Caki2 (cell line): ENCODE measurements around the gene CNPPD1. TPM values are rescaled to one million over a fixed set of nuclear protein-coding genes. Genes with fewer than 3 reads are reported as not detected.

ENCODE experiments used
- DNase-seq: peaks from one replicate; pipeline ENCODE4 v3.0.0-alpha.2; 2015; ENCODE audit warnings: low read depth
- in situ Hi-C: cut with HindIII; loops from 2 replicates; pipeline ENCODE4 v1.10.0; 2016; ENCODE audit warnings: low sequenced_read_pairs, low pct_unique_long_range_greater_than_20kb, mixed read lengths
- total RNA-seq: library from RNA; depleted of rRNA; stranded (reverse); fragments of >200 nt; shearing (Covaris generic); gene quantifications from 2 replicates; pipeline ENCODE4 v1.2.3, GENCODE V29; 2014; ENCODE audit warnings: low replicate concordance

Gene CNPPD1
- total RNA-seq, 1 experiment from 2014 or later: 28.9 TPM

- DNase-seq: no peak
- in situ Hi-C loops: no loop called here
These were observed 7.4 kb upstream of the CNPPD1 start for GRCh38 chr2:219184121-219184520.

GRCh38 chr2:219183151-219183772 lies 6.5 kb upstream of the CNPPD1 start:
- in situ Hi-C loops: no loop called here
- no peak for DNase-seq

GRCh38 chr2:219182331-219183150 lies 5.8 kb upstream of the CNPPD1 start:
- in situ Hi-C loops: no loop called here
- DNase-seq: no peak

- no peak for DNase-seq
- in situ Hi-C loops: no loop called here
These were observed 4.8 kb upstream of the CNPPD1 start for GRCh38 chr2:219181531-219181930.

- no peak for DNase-seq
- in situ Hi-C loops: no loop called here
These were observed 4.2 kb upstream of the CNPPD1 start for GRCh38 chr2:219180961-219181360.

- DNase-seq: no peak
- in situ Hi-C loops: no loop called here
These were observed 3.1 kb upstream of the CNPPD1 start for GRCh38 chr2:219179601-219180465.

GRCh38 chr2:219178377-219179175 lies 1.9 kb upstream of the CNPPD1 start:
- DNase-seq: peak; percentile 31
- in situ Hi-C loops: no loop called here

GRCh38 chr2:219177552-219178376 lies 1.0 kb upstream of the CNPPD1 start, which contains the start of gene RETREG2:
RETREG2 (plus strand) TSS chr2:219178275; CDS start chr2:219178353, 78 bp downstream.
- peak; percentile 92 for DNase-seq
- in situ Hi-C loops: no loop called here

- peak; percentile 8 for DNase-seq
- in situ Hi-C loops: no loop called here
These were observed 552 bp downstream of the CNPPD1 start for GRCh38 chr2:219175928-219176817.

GRCh38 chr2:219175486-219175885 lies 1.2 kb downstream of the CNPPD1 start:
- in situ Hi-C loops: no loop called here
- DNase-seq: no peak

- in situ Hi-C loops: no loop called here
- no peak for DNase-seq
These were observed 1.9 kb downstream of the CNPPD1 start for GRCh38 chr2:219174801-219175200.

- no peak for DNase-seq
- in situ Hi-C loops: no loop called here
These were observed 2.6 kb downstream of the CNPPD1 start for GRCh38 chr2:219174146-219174545.

GRCh38 chr2:219173176-219173575 lies 3.5 kb downstream of the CNPPD1 start:
- no peak for DNase-seq
- in situ Hi-C loops: no loop called here

- in situ Hi-C loops: no loop called here
- DNase-seq: no peak
These were observed 4.2 kb downstream of the CNPPD1 start for GRCh38 chr2:219172231-219173154.

GRCh38 chr2:219171231-219171651 lies 5.5 kb downstream of the CNPPD1 start:
- peak; percentile 65 for DNase-seq
- in situ Hi-C loops: no loop called here
